GM21717 (cell line): ENCODE results near the gene DDI1.
A peak's percentile ranks its signal among the peaks of the same experiment; 100 is the strongest.
"Not testable (repeated sequence)": the region's sequence is repeated elsewhere in the genome, so short reads cannot be mapped to it uniquely, and the experiment has no call there.

Source experiments
- ATAC-seq: cut with Tn5 transposase; IDR thresholded peaks from one replicate; pipeline ENCODE4 v1.9.1; 2021; ENCODE audit warnings: mild to moderate bottlenecking, moderate library complexity; ENCODE audit not compliant: unreplicated experiment

DDI1 gene

DNA sequence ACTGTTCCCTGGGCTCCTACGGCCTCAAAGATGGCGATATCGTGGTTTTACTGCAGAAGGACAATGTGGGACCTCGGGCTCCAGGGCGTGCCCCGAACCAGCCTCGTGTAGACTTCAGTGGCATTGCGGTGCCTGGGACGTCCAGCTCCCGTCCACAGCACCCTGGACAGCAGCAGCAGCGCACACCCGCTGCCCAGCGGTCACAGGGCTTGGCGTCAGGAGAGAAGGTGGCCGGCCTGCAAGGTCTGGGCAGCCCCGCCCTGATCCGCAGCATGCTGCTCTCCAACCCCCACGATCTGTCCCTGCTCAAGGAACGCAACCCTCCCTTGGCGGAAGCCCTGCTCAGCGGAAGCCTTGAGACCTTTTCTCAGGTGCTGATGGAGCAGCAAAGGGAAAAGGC is 555 bp downstream of the DDI1 start:
- ATAC-seq = no peak

DNA sequence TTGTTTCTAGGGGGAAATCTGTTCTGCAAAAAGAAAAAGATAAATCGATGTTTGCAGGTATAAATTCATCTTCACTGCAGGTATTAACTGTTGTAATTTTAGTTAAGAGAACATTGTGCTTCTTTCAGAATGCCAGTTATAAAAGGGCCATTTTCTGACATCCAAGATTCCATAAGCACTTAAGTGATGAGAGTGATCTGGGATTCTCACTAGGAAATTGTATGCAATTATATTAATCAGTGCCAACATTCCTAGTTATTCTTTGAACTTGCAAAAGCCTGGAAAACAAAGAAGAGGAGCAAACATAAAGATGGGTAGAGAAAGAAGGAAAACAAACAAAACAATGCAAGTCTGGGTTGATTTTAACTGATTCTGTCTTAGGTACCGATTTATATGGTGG is 5.4 kb downstream of the DDI1 start:
- no peak for ATAC-seq

DNA sequence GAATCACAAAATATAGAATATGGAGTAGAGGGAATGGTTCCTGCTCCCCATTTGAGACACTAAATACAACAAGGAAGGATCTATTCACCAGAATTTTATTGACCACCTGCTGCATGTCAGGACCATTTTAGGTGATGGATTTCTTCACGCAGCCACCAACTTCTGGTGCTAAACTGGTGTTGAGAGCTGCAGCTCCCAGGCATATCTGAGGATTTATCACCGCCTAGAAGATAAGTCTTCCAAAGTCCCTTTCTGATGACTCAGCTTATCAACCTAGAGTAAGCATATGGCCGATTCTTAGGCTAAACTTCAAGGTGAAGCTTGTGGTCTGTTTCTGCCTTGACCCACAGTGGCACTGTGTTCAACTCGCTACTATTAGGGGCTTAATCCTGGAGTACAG is 6.7 kb downstream of the DDI1 start:
- ATAC-seq = no peak

DNA sequence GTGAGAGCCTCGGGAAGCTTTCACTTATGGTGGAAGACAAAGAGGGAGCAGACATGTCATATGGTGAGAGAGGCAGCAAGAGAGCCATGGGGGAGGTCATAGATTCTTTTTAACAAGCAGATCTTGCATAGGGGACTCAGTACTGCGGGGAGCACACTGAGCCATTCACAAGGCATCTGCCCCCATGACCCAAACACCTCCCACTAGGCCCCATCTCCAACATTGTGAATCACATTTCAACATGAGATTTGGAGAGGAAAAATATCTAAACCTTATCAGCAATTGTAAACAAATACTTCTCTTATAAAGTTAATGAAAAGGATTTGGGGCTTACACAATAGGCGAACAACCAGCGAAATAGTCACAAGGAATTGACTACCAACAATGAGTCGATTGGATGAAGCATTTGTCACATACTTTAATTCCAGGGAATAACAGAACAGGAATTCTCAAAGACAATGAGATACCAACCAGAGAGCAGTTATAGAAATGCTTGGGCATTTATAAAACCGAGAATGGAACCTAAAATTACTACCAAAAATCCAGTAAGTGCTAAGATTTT is 7.3 kb downstream of the DDI1 start:
- ATAC-seq = no peak

DNA sequence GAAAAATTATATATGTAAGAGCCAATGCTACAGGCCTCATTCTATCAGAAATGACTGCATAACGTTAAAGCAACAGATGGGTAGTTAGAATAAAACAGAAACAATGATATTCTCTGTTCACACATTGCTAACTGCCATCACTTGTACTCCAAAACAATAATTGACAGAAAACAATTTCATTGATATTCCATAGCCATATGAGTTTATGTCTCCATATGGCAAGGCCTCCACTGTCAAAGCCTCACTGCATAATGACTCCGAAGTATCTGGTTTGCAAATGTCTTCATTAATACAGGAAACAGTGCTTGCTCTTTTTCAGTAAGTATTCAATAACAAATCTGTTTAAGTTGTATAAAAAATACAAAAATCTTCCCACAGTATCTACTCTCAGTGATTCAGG is 9.9 kb downstream of the DDI1 start:
- no peak for ATAC-seq

DNA sequence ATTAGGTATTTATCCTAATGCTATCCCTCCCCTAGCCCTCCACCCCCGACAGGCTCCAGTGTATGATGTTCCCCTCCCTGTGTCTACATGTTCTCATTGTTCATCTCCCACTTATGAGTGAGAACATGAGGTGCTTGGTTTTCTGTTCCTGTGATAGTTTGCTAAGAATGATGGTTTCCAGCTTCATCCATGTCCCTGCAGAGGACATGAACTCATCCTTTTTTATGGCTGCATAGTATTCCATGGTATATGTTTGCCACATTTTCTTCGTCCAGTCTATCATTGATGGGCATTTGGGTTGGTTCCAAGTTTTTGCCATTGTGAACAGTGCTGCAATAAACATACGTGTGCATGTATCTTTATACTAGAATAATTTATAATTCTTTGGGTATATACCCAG is 10.4 kb downstream of the DDI1 start:
- ATAC-seq = not testable (repeated sequence)

DNA sequence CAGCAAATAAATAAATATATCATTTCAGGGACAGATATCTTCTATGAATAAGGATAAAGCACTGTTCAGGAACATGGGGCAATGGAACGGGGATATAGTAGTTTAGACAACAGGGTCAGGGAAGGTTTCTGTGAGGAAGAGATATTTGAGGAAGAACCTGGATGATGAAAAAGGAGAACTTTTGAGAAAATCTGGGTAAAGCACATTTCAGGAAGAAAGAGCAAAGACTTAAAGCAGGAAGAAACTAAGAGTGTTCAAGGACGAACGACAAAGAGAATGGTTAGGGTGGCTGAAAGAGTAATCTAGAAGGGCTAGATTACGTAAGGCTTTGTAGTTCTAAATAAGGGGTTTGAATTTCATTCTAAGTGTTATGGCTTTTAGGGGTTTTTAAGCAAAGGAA is 12.7 kb downstream of the DDI1 start:
- ATAC-seq = no peak

DNA sequence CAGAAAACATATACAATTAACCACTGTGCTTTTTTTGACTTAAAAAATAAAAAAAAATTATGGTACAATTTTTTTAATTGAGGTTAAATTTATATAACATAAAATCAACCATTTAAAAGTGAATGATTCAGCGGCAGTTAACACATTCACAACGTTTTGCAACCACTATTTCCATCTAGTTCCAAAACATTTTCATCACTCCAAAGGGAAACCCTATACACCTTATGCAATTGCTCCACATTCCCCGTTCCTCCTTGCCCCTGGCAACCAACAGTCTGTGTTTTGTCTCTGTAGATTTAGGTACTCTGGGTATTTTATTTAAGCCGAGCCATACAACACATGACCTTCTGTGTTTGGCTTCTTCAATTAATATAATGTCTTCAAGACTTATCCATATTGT is 15.3 kb downstream of the DDI1 start:
- ATAC-seq = no peak

DNA sequence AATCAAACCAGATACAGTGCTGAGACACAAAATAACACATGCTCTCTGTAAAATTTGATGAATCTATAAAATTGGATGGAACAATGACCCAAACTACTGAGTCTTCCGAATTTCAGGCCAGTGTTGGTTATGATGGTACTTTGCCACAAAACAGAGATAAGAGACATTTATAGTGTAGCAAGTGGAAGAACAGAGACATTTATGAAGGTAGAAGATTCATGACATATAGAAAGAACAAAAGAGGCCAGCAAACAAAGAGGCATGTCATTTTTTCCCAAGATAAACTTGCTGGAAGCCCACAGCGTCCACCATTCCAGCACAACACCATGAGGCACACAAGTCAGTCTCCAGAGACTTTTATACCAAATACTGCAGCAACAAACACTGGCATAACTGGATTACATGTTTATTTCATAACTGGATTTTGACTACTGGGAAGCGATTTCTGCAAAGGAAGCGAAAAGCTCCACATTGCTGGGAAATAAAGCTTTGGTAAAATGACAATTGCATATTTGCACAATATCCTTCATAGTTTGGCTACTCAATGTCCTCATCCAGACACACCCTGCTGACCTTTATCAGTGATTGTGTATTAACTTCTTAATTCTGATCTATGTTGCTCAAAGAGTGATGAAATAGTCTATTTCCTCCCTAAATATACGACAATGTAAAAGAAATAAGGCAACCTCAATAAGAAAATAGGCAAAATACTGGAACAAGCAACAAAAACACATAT is 17.5 kb downstream of the DDI1 start:
- no peak for ATAC-seq

DNA sequence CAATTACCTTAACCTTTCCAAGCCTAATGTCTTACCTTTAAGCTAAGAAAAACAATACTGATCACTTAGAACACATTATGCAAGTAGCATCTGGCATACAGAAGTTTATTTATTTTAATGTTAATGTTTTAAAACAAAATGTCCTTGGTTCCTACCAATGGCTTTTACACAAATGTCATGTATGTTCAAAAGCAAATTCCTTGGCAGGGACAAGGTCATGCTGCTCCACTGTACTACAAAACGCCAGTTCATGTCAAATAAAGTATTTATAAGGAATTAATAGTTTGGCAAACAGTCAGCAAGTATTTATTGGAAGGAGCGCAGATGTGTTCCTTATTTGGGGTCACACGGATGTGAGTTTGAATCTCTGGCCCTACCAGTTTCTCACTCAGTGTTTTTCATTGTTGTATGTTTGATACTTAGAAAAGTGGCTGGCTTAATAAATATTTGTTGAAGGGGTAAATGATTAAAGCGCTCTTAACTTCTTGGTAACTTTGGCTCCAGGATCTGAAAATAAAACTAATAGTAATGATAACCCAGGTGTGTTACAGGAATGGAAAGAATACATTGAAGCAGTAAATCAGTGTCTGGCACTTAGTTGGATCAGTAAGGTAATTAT is 18.6 kb downstream of the DDI1 start:
- no peak for ATAC-seq

DNA sequence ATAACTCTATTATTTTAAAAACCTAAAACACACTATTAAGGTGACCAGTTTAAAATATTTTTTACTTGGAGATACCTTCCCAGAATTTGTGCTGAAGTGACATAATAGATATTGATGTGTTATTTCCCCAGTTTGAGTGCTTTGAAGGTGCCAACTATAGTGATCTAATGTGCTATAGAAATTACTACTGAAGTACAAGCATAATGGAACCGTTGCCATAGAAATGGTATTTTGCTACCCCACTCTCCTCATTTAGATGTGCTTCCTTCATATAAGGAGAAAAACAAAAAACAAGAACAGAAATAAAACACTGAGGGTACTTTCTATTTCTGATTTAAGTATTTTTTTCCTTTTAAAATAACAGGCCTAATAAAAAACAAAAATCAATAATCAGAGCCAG is 19.2 kb downstream of the DDI1 start:
- ATAC-seq = no peak

DNA sequence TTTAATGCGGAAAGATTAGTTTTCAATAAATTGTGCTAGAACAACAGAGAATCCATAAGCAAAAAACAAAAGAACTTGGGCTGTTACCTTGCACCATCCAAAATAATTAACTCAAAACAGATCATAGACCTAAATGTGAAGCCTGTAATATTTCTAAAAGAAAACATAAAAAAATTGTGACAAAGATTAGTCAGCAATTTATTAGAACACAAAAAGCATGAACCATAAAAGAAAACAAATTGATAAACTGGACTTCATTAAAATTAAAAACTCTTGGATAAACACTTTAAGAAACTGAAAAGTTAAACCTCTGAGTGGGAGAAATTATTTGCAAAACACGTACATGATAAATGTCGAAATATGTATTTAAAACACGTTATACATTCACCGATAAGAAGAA is 21.5 kb downstream of the DDI1 start:
- no peak for ATAC-seq

DNA sequence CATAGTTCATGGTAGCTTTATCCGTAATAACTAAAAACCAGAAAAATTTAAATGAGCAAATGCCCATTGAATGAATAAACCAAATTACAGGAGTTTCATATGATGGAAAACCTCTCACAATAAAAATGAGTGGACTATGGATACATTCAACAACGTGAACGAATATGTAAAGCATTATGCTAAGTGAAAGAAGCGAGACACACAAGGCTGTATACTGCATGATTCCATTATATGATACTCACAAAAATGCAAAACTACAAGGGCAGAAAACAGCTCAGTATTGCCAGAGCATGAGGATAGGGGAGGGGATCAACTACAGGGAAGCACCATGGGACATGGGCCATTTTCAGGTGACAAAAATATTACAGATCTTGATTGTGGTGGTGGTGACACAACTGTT is 22.2 kb downstream of the DDI1 start:
- no peak for ATAC-seq

DNA sequence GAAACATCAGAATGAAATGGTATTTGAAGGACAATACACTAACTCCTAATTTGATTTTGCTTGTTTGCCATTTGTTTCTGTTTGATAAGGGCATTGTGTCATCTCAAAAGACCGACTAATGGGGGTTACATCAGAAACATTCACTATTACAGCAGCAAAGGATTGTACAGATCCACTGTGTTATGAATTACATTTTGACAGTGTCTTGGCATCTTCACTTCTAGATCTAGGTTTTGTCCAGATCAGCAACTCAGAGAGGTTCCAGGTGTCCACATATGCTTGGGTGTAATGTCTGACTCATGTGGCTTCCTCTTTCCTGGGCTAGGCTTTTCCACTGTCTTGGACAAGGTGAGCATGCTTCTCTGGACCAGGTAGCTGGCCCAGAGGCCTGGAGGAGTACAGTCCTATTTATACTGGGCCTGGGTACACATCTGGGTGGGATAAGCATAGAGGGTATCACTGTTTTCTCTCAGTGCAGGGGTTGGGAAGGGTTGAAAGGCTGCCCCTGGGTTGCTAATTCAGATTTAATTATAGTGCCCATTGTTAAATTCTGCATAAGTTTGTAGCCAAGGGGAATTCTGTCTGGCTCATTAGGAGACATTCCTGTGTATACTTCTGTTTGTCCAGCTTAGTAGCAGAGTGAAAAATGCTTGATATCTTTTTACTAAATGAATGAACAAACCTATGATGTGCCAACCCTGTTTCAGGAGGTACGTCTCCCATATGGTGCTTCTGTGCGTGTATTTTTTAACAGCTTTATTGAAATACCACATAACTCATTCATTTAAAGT is 23.8 kb downstream of the DDI1 start:
- no peak for ATAC-seq

DNA sequence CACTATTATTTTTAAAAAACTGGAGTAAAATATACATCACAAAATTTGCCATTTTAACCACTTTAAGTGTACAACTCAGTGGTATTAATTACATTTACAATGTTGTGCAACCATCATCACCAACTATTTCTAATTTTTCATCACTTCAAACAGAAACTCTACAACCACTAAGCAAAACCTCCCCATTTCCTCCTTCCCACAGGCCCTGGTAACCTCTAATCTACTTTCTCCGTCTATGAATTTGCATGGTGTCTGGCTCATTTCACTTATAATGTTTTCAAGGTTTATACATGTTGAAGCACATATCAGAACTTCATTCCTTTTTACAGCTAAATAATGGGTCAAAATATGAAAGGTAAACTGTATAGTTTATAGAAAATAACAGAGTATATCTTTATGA is 24.4 kb downstream of the DDI1 start:
- peak; percentile 83 for ATAC-seq

DNA sequence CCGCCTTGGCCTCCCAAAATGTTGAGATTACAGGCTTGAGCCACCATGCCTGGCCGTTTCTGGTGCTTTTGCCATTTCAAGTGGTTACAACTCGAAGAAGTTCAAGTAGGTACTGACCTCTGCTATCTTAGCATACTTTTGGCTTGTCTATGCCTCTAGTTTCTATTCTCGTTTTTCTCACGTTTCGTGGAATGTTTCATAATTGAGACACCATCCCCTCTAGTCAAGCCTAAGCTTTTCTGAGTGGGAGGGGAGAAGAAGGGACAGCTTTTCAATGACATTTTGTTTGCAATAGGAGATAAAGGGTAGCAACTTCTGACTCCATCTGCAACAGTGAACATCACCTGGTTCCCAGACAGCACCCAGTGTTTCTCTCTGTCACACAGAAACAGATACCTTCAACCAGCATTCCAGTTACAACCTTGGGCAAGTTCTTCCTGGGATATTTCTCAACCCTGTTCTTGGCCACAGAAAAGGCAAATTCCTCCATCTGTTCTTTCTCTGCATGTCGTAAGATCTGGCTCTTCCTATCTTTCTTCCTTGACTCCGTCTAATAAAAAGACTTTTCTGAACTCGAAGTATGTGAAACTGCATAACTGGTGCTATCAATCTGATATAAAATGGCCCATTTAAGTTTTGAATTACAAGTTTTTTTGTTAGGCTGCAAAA is 25.5 kb downstream of the DDI1 start:
- ATAC-seq = no peak

DNA sequence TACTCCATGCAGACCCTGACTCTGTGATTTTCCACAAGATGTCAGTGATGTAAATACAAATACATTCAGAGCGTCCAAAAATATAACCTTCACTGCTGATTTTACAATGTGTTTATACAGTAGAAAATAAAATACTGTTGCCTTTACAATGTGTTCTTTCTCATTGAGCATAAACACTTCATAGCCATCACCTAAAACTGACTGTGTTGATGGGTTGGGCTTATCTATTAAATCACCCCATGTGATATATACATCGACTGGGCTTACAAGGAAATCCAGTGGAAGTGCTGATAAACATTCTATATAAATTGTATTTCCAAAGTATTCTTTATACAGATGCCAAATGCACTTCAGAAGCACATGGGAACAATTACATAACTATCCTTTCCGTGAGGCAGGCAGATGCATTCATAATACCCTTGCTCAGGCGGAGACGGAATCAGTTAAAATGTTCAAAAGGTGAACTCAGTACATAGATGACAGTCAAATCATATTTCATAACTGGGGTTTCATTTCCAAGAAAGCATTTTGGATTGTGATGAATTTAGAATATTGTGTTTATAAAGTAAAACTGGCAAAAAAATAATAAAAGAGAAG is 27.7 kb downstream of the DDI1 start:
- no peak for ATAC-seq

DNA sequence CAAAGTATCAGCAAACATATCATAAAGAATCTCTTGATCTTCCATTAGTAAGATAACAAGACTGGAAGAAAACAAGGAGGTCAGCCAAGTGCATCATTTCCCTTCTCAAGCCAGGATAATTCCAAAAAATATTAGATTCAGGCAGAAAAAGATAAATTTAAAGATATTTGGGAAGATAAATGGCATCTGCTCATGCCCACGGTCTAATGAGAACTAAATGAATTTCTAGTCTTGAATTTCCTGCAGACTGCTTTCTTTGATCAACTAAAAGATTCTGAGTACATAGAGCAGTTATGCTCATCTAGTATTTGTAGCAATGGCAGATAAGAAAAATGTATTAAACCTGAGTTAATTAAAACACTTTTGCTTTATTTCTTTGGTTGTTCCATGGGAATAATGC is 31.1 kb downstream of the DDI1 start:
- ATAC-seq = no peak

DNA sequence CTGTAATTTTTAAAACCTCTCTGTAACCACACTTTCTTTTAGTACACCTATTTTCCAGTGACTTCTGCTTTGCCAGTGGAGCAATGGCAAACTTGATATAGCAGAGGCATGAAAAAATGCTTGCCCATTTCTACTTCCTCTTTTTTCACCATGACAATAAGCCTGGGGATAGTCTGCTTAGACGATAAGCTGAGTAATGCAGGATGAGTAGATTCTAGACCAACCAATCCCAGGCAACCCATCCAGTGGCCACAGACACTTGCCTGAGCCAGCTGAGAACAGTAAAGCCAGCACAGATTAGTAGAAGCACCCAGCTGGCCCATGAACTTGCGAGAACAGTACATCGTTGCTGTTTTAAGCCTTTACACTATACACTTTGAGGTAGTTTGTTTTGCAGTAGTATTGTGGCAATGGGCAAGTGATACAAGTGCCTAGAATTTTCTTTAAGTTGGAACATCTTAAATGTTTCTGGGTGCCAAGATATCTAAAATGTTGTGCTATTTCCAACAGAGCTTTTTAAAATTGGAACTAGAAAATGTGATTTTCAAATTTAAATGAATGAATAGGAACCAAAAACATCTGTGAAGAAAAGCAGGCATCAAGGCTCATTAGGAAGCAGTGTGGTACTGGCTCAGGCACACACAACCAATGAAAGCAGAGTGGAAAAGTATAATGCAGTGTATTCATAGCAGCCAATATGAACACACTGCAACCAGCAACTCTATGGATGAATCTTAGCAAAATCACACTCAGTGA is 37.7 kb downstream of the DDI1 start:
- peak; percentile 98 for ATAC-seq

DNA sequence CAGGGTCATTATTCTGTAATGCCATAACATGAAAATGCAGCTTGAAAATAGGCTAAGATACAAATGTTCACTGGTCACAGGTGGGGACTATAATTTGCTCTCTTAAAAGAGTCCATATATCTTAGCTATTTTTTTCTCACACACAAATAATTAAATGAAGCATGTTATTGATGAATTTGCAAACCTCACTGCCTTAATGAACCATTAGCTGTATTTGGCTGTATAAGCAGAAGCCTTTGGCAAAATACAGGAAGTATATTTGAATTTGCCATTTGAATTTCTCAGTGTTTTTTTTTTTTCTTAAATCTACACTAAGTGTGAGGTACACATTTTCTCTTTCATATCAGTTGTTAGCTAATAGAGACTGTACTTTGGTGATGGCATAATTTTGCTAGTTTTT is 38.7 kb downstream of the DDI1 start:
- ATAC-seq = no peak
